PC-9 (cell line): ENCODE data around the gene FBLN2. TPM values are rescaled to one million over a fixed set of nuclear protein-coding genes. Genes with fewer than 3 reads are reported as not detected.

ENCODE experiments used
- BruUV-seq: library from RNA; stranded (reverse); fragments of 400-500 nt; replicated peaks from 2 replicates; lab custom pipeline; 2021; lab: Mats Ljungman, UMichigan
- CTCF ChIA-PET: fragments of 300-600 bp; sonication (Branson Sonifier 250); formaldehyde crosslinking; loops from one replicate; lab custom pipeline; 2022; ENCODE audit warnings: antibody characterized with exemption; lab: Charles Lee
- POLR2A ChIA-PET: fragments of 300-600 bp; sonication (Branson Sonifier 250); formaldehyde crosslinking; loops from one replicate; lab custom pipeline; 2022; ENCODE audit warnings: antibody characterized with exemption; ENCODE audit not compliant: unreplicated experiment; lab: Charles Lee
- DNase-seq, 2 experiments: peaks; one replicate each; pipeline versions ENCODE4 v3.0.0 to v3.0.0-alpha.2; 2015 to 2022; ENCODE audit warnings: mixed read lengths in 1 of 2
- H2AFZ ChIP-seq: fragments of 200-600 bp; sonication (generic); 2 replicates; pipeline ENCODE4 v1.8.1; 2017; ENCODE audit warnings: antibody characterized with exemption
- H3F3A ChIP-seq: fragments of 200-600 bp; sonication (generic); 2 replicates; pipeline ENCODE4 v1.8.1; 2017; ENCODE audit warnings: antibody characterized with exemption, mild to moderate bottlenecking, low read depth; ENCODE audit not compliant: insufficient read depth
- H3K27ac ChIP-seq: fragments of 200-600 bp; sonication (generic); 2 replicates; pipeline ENCODE4 v1.6.1; 2016; ENCODE audit warnings: mixed run types
- H3K27me3 ChIP-seq: fragments of 200-600 bp; sonication (generic); 2 replicates; pipeline ENCODE4 v1.6.1; 2016; ENCODE audit warnings: low read depth, mixed run types; ENCODE audit not compliant: insufficient read depth
- H3K36me3 ChIP-seq: fragments of 200-600 bp; sonication (generic); 2 replicates; pipeline ENCODE4 v1.6.1; 2016; ENCODE audit warnings: low read depth, mixed run types
- H3K4me1 ChIP-seq: fragments of 200-600 bp; sonication (generic); replicated peaks from 2 replicates; pipeline ENCODE4 v1.6.1; 2016; ENCODE audit warnings: mixed run types; ENCODE audit not compliant: insufficient read depth
- H3K4me2 ChIP-seq: fragments of 200-600 bp; sonication (generic); 2 replicates; pipeline ENCODE4 v1.6.1; 2017; ENCODE audit warnings: mixed run types
- H3K4me3 ChIP-seq: fragments of 200-600 bp; sonication (generic); 2 replicates; pipeline ENCODE4 v1.6.1; 2016; ENCODE audit warnings: mixed run types
- H3K79me2 ChIP-seq: fragments of 200-600 bp; sonication (generic); 2 replicates; pipeline ENCODE4 v1.6.1; 2017; ENCODE audit warnings: low read depth, mixed run types
- H3K9me2 ChIP-seq: fragments of 200-600 bp; sonication (generic); 2 replicates; pipeline ENCODE4 v1.8.1; 2017; ENCODE audit warnings: mild to moderate bottlenecking; ENCODE audit not compliant: insufficient read depth
- H3K9me3 ChIP-seq: fragments of 200-600 bp; sonication (generic); 2 replicates; pipeline ENCODE4 v1.8.1; 2016; ENCODE audit warnings: low read depth; ENCODE audit not compliant: insufficient read depth
- H4K20me1 ChIP-seq: fragments of 200-600 bp; sonication (generic); 2 replicates; pipeline ENCODE4 v1.8.1; 2017; ENCODE audit not compliant: insufficient read depth
- CTCF ChIP-seq: fragments of 200-600 bp; sonication (generic); conservative IDR thresholded peaks from 2 replicates; pipeline ENCODE4 v1.6.1; 2017; ENCODE audit warnings: mixed run types, antibody characterized with exemption, mild to moderate bottlenecking, moderate library complexity
- EZH2 ChIP-seq: fragments of 200-600 bp; sonication (generic); IDR thresholded peaks from 2 replicates; pipeline ENCODE4 v1.8.0; 2017; ENCODE audit warnings: antibody characterized with exemption, low read depth
- intact Hi-C: fragments of 100-400 bp; cut with micrococcal nuclease; formaldehyde crosslinking; loops from one replicate; pipeline ENCODE4 v1.10.0; 2022; ENCODE audit not compliant: unreplicated experiment
- total RNA-seq: library from RNA; stranded (reverse); gene quantifications from 2 replicates; pipeline ENCODE4 v1.2.3, GENCODE V29; 2021

FBLN2 gene
- total RNA-seq, 1 experiment from 2014 or later, result 0.57 TPM

- intact Hi-C loops, result no loop called here
- Histone ChIP-seq H3K4me3 (no peak overlapping the region), H3K27ac (no peak overlapping the region), H3K4me2 (no peak overlapping the region), H3K4me1 (no peaks in the 10 kb centered on the region), H3F3A (no peaks in the 10 kb centered on the region), H3K9me2 (no peaks in the 10 kb centered on the region), H2AFZ (no peak overlapping the region), H3K27me3 (no peaks in the 10 kb centered on the region), H4K20me1 (no peaks in the 10 kb centered on the region), H3K9me3 (no peaks in the 10 kb centered on the region), H3K79me2 (no peaks in the 10 kb centered on the region), H3K36me3 (no peaks in the 10 kb centered on the region)
- TF ChIP-seq CTCF (no peak), EZH2 (no peak)
- BruUV-seq, result no TSS peak
- no peak for DNase-seq
- ChIA-PET CTCF (no interaction called here), POLR2A (no interaction called here)
Measured at GRCh38 chr3:13608969-13609725, 60.2 kb downstream of the FBLN2 start.

DNA sequence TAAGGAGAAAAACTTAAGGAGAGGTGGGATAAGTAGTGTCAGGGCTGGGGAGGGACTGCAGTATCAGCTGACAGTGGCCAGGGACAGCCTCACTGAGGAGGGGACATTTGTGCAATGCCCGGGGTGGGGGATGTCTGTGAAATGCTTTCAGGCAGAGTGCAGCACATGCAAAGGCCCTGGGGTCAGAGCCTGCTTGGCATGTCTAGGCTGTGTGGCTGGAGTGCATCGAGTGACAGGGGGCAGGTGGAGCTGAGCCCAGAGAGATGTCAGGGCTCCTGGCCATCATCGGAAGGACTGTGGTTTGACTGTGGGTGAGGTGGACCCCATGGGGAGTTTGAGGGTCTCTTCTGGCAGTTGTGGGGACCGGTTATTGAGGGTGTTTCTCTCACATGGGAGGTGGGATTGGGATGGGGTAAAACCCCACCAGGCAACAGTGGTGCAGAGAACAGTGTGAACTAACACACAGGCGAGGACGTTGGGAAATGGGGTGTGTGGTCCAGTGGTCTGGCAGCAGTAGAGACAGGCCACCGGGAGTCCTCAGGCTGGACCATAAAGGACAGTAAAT is 61.2 kb downstream of the FBLN2 start:
- TF ChIP-seq CTCF (no peak), EZH2 (no peak)
- POLR2A ChIA-PET, result no interaction called here

DNA sequence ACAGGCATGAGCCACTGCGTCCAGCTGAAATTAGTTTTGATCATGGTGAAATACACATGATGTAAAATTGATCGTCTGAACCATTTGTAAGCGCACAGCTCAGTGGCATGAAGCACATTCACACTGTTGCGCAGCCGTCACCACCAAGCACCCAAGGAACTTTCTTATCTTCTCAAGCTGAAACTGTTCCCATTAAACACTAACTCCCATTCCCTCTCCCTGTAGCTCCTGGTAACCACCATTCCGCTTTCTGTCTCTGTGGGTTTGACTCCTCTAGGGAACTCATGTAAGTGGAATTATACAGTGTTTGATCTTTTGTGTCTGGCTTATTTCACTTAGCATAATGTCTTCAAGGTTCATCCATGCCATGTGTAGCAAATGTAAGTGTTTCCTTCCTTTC is 62.3 kb downstream of the FBLN2 start:
- no peak for DNase-seq
- no peaks in the 10 kb centered on the region for H3F3A ChIP-seq
- 0 out of 2 replicates have a peak, but pooled peaks cover 8% of the 10 kb centered on the region for H3K27me3 ChIP-seq
- no peaks in the 10 kb centered on the region for H3K79me2 ChIP-seq
- no peaks in the 10 kb centered on the region for H3K36me3 ChIP-seq
- H3K4me2 ChIP-seq, result no peak overlapping the region
- POLR2A ChIA-PET, result interaction anchor here (0.7 kb wide), 1 partner anchor 243 kb away, joined by 4 read pairs; no protein-coding TSS in a partner anchor
- BruUV-seq, result no TSS peak
- intact Hi-C loops, result no loop called here
- H3K9me2 ChIP-seq, result no peaks in the 10 kb centered on the region
- H3K9me3 ChIP-seq, result no peaks in the 10 kb centered on the region
- H2AFZ ChIP-seq, result no peak overlapping the region
- no peak overlapping the region for H3K4me3 ChIP-seq
- no peaks in the 10 kb centered on the region for H3K4me1 ChIP-seq
- CTCF ChIA-PET, result no interaction called here
- H3K27ac ChIP-seq, result no peak overlapping the region
- H4K20me1 ChIP-seq, result no peaks in the 10 kb centered on the region
- TF ChIP-seq EZH2, result no peak

More for the DNA sequence above, 61.2 kb downstream of the FBLN2 start:
- intact Hi-C loops, result no loop called here
- H3K79me2 ChIP-seq, result no peaks in the 10 kb centered on the region
- H3K4me3 ChIP-seq, result no peak overlapping the region
- no peaks in the 10 kb centered on the region for H3K9me2 ChIP-seq
- no peaks in the 10 kb centered on the region for H3K4me1 ChIP-seq
- no TSS peak for BruUV-seq
- H3K27ac ChIP-seq, result no peak overlapping the region
- CTCF ChIA-PET, result no interaction called here
- DNase-seq, result no peak
- H3K4me2 ChIP-seq, result no peak overlapping the region
- no peaks in the 10 kb centered on the region for H3K9me3 ChIP-seq
- H4K20me1 ChIP-seq, result no peaks in the 10 kb centered on the region
- H3F3A ChIP-seq, result no peaks in the 10 kb centered on the region
- H2AFZ ChIP-seq, result no peak overlapping the region
- no peaks in the 10 kb centered on the region for H3K27me3 ChIP-seq
- H3K36me3 ChIP-seq, result no peaks in the 10 kb centered on the region
